NCI-H187 treated with DMSO at 0.1 percent for 48 hours (cell line): ENCODE measurements around the gene ARVCF.

Experiments used
- DNase-seq: peaks from one replicate; lab custom pipeline; 2025; lab: John Stamatoyannopoulos, UW

Gene ARVCF

DNA sequence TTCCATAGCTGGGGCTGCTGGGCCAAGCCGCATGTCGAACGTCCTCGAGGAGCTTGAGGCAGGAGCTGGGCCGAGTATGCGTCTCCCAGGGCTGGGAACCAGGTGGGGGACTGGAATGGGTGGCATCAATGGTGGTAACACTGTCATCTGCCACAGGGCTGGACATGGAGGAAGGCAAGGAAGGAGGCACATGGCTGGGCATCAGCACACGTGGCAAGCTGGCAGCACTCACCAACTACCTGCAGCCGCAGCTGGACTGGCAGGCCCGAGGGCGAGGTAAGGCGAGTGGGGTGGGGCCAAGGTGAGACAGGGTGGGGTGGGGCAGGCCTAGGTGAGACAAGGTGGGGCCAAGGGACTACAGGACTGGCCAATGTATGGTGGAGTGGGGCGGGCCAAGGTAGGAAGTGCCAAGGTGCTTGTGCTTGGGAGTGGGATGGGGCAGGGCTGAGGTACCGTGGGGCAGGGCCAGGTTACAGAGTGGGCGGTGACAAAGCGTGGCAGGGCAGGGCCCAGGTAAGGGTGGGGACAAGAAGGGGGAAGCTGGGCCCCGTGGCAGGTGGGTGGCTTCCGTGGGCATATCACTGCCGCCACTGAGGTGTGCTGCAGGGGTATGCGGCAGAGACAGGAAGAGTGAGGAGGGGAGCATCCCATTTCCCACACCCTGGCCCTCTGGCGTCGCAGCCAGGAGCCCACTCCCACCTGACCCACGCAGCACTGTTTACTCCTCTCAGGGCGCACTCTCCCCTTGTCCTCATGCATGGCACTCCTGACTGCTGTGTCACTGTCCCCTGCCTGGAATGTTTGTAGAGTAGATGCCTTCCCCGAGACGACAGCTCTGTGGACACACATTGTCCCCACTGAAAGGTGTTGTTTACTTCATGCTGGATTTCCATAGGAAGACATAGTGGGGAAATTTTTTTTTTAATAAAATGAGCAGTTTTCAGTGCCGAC lies 36.0 kb upstream of the ARVCF start:
- no peak for DNase-seq

DNA sequence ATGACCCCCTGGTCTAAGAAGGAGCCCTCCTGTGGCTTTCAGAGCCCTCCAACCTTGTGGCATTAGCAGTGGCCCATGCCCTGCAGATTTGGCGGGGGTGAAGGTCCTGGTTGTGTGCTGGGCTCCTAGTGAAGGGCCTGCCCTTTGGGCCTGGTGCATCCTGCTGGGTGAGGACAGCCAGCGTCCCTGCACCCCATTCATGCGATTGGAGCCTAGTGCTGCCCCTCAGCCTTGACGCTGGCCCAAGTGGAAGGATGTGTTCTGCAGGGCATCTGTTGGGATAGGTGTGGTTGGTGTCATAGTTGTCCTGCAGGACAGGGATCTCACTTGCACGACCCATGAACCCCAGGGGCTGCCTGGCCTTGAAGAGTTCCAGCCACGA lies 35.3 kb upstream of the ARVCF start:
- no peak for DNase-seq

DNA sequence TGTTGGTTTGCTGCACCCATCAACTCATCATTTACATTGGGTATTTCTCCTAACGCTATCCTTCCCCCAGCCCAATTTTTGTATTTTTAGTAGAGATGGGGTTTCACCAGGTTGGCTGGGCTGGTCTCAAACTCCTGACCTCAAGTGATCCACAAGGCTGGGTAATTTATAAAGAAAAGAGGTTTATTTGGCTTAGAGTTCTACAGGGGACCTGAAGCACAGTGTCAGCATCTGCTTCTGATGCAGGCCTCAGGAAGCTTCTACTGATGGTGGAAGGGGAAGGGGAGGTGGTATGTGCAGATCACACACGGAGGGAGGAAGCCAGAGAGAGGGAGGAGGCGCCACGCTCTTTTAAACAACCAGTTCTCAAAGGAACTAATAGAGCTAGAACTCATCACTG lies 30.1 kb upstream of the ARVCF start:
- DNase-seq, result no peak

DNA sequence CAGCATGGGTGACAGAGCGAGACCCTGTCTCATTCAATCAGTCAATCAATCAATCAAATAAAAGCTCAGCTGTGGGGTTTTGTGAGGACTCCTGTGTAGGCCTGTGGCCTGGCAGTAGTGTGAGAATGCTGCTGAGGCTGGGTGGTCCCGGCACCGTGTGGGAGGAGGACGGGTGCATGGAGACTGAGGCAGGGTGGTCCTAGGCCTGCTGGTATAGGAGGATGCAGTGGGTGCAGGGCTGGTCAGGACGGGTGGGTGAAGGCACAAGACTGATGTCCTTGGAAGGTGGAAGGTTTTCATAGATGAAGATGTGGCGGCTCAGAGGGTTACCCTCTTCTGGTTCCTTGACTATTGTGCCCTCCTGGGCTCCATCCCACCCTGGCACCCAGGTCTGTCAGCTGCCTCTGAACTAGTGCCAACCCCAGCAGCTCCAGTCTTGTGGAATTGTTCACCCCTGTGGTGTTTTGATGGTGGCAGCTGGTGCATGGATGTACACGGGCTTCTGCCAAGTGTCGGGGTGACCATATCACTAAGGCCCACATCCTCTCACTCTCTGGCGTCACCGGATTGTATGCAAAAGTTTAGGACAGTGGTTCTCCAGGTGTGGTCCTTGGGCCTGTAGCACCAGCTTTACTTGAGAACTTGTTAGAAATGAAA lies 28.0 kb upstream of the ARVCF start:
- no peak for DNase-seq

DNA sequence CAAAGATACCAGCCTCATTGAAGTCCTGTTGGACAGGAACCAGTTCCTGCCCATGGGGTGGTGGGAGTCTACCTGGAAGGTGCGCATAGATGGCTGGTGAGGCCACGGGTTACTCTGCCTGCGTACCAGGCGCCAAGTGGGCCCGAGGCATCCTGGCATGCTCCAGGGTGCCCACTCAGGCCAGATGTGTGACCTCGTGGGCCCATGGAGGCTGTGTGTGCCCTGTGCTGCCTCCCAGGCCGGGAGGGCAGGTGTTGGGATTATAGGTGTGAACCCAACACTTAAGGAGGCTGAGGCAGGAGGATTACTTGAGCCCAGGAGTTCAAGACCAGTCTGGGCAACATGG lies 27.3 kb upstream of the ARVCF start:
- no peak for DNase-seq

DNA sequence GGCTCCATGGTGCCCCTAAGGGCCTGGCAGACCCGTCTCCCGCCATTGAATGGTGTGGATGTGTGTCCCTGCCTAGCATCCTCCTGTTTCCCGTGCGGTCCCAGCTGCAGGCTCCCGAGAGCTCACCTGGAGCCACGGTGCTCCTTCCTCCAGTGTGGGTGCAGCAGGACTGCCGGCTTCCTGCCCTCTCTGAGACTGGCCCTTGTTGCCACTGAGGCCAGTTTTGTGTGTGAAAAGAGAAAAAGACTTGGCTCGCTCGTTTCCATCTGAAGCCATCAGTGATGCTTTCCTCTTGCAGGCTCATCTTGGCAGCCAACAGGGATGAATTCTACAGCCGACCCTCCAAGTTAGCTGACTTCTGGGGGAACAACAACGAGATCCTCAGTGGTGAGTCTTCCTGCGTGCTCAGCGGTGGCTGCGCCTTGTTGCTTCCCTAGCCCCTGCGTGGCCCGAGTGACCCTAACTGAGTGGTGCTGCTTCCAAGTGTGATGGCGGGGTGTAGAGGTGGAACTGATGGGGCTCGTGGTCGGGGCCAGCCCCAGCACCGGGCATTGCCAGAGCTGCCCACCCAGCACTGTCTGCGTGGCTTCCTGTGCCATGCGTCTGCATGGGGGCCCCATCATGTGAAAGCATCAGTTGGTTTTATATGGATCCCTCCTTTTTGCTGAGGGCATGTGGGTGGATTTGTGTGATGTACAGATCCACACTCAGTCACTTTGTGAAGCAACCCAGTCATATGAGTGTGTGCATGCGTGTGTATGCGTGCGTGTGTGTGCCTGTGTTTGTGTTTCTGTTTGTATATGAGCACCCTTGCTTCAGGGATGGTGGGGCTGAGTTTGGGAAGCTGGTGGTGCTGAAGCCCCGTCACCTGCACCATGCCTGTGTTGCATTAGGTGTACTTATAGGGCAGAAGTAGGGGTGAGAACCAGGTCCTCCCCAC lies 26.7 kb upstream of the ARVCF start:
- DNase-seq, result no peak

DNA sequence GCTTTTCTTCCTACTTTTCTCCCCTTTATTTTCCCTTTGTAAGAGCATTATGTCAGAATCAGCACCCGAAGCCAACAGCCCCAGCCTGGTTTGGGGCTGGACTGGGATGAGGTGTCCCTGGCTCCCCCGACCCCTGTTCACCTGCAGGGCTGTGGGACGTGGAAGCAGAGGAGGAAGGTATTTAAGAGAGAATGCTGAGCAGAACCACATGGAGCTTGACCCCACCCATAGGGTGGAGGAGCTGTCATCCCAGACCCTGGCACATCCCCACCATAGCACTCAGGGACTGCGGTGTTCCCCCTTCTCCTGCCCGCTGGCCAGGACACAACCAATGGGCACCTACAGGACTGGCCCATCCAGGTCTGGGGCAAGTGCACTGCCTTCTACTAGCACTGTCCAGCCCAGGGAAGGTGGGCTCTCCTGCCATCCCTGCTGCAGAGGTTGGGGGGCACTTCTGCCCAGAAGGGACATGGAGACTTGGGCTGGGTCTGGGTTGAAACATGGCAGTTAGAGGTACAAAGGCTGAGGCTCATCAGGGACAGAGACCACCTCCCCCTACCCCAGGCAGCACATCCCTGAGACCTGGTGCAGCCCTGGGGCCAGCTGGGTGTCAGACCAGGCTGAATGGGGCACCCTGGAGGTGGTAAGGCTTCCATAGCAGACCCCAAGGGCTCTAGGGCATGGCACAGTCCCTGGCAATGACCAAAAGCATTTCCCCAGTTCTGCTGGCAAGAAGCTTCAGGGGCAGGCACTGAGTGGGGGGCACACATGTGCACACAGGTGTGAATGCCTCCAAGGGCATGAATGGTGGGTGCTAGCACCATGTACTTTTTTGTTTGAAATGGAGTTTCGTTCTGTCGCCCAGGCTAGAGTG lies 23.9 kb upstream of the ARVCF start:
- no peak for DNase-seq

DNA sequence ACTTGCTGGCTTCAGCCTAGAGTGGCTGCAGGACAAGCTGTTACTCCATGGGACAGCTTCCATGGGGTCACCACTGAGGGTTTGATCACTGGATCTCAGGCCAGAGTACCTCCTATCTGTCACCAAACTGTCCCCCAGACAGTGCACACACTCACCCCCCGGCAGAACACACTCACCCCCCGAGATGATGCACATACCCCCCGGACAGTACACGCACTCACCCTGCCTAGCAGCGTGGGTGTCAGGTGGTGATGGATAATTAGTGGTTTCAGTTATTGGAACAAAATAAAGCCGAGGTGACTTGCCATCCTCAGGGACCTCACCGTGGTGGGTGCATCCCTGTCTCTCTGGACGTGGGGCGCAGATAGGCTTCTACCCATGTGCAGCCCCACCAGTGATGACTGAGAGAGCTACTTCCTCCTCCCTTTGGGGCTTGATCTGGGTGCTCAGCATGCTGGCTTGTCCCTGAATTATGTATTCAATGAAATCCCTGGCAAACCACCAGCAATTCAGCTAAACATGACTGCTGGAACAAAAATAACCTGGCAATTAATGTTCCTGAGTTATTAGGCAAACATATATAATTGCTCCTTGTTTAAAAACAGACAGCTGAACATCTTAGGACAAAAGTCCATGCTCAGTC lies 23.2 kb upstream of the ARVCF start:
- DNase-seq, result no peak

DNA sequence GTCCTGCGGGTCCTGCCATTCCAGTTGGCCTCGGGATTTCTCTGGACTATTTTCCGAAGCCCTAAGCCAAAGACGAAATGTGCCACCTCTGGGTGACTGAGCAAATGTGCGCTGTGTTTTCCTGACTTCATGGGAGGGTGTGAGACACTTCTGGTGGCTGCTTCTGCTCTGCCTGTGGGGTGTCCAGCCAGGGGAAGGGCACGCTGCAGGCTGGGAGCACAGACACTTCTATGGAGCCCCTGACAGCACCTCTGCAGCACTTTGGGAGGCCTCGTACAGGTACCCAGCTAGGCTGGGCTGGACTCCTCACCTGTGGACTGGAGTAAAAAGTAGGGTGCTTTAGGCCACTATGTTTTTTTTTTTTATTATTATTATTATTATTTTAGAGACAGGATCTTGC lies 22.0 kb upstream of the ARVCF start:
- DNase-seq, result no peak

DNA sequence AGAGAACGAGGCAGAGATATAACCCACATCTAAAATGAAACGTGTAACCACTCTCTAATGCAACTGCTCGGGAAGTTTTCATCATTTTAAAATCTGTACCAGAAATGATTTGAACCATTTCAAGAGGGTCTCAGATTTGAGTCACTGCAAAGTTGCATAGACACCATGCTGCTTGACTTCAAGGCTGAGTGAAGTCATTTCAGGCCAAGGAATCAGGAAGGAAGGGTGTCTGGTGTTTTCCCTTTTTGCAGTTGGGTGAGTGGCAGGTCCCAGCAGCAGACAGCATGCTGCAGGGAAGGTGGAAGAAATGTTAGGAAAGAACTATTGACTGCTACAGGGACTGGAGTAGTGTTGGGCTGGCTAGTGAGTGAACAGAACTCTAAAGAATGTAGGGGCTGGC lies 20.8 kb upstream of the ARVCF start:
- DNase-seq, result no peak

DNA sequence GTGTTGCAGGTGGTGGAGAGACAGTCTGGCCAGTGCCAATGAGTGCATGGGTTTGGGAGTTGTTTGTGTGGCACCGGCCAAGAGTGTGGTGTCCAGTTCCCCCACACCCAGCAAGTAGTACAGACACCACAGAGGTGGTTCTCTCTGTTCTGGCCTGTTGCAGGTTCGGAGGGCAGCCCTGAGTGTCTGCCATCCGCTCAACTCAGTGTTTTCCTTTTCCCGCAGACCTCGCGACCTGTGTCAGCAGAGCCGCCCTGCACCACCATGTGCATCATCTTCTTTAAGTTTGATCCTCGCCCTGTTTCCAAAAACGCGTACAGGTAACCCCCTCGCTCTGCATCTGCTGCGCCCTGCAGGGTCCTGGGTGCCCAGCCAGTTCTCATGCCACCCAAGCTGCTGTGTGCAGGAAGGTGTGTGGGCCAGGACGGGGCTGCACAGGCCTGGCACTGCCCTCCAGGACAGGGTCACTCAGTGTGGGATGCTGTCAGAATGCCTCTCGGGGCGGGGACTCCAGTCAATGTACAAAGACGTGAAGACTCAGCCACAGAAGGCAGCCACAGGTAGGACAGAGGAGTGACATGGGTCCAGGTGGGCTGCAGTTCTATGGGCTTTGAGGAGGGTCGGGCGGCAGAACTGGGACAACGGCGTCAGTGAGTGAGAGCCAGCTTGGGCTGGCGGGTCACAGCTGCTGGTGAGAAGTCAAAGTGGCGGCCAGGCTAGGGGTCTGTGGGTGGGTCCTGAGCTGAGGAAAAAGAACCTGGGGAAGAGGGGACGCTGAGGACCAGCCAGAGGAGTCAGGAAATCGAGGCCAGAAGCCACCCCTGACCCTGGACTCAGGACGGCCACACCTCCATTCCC lies 20.1 kb upstream of the ARVCF start:
- DNase-seq, result no peak

DNA sequence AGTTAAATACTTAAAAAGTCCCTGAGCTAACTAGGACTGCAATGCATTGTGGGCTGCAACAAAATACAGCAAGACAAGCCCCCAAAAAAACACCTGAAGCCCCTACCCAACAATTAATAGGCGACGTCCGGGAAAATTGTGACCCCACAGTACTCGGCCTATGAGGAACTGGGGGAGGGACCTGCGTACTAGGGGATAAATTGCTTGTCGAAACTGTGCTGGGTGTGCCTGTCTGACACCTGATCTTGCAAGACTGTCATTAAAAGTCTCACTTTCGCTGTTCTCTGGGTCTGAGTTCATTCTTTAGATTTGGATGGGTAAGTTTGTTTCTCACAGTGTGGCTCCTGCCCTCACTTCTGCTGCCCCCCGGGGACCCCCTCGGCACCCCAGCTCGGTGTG lies 19.5 kb upstream of the ARVCF start:
- no peak for DNase-seq

DNA sequence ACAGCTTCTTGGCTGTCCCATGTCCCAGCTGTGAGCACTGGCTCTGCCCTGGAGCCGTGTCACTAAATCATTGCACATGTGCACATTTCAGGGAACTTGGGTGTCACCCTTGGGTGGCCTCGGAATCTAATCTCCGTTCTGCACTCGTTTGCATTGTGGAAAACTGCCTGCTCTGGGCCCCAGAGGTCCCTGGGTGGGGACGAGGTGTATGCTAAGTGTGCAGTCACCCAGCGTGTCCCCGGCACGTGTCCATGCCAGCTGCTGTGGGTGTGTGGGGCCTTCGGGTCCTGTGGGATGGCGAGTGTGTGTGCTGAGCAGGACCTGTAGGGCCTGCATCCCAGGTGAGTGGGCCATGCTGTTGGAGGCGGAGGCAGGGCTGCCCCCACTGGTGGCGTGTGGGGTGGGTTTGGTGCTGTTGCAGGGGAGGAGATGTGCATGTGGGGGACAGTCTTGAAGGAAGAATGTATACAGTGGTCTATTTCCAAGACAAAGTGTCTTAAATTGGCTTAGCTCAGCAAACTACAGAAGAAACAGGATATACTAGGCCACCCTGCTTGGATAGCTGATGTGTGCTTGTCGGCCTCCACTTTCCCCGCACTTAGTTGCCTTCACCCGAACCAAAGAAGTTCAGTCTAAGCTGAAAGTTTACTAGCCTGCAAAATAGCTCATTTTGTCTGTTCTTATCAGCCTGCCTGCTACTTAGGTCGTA lies 18.9 kb upstream of the ARVCF start:
- DNase-seq, result no peak

DNA sequence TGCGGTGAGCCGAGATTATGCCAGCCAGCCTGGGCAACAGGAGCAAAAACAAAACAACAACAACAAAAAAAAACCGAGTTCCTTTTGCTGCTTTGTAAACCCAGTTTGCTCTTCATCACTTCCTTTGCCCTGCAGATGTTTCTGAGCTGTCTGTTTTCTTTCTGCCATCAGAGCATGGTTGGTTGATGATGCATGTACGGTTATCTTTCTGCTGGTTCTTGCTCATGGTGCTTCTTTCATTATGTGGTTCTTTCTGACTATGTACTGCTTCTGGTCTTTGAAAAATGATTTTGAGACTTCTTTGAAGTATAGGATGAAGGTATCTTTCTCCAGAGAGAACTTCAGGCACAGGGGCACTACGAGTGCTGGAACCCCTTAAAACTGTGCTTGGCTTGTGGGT lies 17.5 kb upstream of the ARVCF start:
- DNase-seq, result no peak

DNA sequence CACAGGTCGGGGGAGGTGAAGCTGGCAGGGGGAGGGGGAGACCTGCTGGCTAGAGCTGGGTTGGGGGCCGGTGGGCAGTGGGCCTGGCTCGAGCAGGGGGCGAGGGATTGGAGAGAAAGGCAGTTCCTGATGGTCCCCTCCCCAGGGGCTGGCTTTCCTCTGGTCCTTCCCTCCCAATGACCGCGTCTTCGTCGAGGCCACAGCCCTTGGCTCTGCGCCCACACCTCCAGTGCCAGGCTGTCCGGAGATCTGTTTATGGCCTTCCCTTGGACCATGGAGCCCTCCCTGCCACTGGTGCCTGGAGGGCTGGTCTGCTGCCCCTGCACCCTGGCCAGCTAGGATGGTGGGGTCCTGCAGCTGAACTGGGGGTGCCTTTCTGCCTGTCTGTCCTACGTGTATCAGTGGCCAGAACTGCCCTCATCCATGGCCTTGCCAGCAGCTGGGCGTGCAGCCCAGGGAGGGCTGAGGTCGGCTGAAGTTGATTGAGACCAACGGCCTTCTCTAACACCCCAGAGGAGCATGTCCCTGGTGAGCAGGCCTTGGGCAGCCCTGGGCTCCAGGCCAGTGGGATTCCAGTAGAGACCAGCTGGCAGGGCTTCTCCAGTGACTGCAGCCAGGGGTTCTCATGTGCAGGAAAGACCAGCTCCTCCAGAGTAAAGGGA lies 16.6 kb upstream of the ARVCF start:
- no peak for DNase-seq

DNA sequence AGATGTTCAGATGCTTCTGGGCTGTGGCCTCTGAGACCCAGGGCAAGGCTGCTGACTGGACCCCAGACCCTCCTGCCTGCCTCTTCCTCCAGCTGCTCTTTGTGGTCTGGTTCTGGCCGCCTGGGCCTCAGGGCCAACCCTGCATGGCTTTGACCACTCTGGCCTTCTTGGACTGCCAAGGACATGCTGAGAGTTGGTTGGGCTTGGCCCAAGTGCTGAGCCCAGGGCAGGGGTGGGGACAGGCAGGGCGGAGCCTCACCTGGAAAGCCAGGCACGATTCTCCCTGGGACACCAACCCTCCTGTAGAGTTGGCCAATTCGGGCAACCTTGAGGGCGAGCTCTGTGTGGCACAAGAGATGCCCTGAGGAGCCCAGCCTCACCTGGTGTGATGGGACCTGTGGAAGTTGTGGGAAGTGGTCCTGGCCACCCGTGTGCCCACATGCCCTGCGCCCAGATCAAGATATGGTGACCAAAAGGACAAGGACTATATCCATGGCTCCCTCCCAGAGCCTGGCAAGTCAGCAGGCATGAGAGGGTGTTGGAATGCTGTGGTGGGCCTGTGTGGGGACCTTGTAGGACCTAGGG lies 15.9 kb upstream of the ARVCF start:
- no peak for DNase-seq

DNA sequence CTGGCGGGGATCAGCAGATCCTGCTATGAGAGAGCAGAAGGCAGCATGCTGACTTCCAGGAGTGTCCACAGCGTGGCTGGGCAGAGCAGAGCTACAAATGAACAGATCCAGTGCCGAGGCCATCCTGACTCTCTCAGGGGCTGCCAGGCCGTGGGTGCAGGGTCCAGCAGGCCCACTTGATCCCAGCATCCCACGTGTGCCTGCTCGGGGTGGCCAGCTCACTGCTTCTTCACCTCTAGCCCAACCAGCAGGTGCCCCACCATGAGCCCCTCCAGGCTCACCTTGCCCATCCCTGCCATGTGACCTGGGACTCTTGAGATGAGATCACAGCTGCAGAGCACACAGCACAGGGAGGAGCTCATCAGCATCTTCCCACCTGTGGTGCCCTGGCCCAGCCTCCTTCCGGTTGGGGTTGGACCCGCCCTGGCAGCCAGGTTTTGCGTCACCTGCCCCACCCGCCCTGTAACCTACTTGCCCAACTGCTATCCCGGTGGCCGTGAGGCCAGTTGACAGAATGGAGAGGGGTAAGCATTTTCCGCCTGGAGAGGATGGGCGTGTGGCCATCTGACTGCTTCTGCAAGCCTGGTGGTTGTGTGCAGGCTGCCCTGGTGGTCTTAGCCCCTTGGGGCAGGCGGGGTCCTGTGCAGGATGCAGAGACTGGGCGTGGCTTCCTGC lies 15.2 kb upstream of the ARVCF start:
- DNase-seq, result no peak
